Epithelial cell of prostate (primary cell): Measurements from ENCODE around the gene CDC42SE1.

Source experiments
- DNase-seq: peaks from one replicate; pipeline ENCODE4 v3.0.0-alpha.2; 2011; ENCODE audit warnings: low read depth, low spot score
- H3K27ac ChIP-seq: fragments of 450-650 bp; 2 replicates; pipeline ENCODE4 v1.5.1; 2017; ENCODE audit warnings: mild to moderate bottlenecking

Gene CDC42SE1

DNA sequence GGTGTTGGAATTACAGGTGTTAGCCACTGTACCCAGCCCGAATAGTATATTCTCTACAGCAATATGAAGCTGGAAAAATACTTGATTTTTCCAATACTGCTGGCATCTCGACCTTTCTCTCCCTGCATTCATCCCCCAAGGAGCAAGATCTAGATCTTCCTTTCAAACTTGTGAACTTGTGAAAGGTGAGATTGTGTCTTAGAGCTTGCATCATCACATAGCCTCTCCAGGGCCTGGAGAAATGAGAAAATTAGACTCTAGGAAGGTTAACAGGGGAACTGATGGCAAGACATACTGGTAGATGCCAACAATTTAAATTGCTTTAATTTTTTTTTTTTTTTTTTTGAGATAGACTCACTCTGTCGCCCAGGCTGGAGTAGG is 49.1 kb downstream of the CDC42SE1 start:
- no peak for DNase-seq
- no peak overlapping the region for H3K27ac ChIP-seq

DNA sequence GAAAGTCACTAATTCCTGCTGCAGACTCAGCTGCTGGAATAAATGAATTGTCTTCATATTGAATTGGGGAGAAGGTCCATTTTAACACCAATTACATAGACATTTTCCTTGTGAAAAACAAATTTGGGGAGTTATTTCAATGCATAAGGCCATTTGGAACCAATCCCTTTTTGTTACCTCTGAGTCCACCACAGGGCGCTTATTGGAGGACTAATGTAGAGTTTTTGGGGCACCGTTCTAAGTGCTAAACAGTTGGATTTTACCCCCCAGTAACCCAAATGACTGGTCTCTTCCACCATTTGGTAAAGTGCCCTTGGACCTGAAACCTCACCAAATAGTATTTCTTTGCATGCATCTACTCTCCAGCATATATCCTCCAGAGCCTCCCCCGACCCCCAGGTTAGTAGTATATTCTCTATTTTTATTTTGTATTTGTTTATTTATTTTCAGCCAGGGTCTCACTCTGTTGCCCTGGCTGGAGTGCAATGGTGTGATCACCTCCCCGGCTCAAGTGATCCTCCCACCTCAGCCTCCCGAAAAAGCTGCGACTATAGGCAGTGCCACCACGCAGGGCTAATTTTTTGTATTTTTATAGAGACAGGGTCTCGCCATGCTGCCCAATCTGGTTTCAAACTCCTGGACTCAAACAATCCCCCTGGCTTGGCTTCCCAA is 49.6 kb downstream of the CDC42SE1 start:
- H3K27ac ChIP-seq: no peak overlapping the region
- DNase-seq: no peak

DNA sequence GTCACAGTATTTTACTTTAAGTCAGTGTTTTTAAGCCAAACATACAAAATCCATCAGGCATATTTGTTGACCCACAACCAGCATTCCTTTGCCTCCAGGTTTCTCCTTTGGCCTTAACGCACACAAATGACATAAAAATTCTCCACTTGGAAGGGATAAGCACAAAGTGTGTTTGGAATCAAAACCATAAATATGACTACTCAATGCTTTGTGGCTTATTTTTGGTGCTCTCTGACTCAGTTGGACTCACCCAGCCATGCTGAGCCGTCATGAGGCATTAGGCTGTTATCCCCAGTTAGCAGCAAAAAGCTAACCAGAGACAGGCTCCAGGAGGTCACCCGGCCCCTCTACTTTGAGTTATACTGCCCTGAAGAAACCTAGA is 50.2 kb downstream of the CDC42SE1 start:
- no peak for DNase-seq
- peak overlapping the region; percentile 87 for H3K27ac ChIP-seq

DNA sequence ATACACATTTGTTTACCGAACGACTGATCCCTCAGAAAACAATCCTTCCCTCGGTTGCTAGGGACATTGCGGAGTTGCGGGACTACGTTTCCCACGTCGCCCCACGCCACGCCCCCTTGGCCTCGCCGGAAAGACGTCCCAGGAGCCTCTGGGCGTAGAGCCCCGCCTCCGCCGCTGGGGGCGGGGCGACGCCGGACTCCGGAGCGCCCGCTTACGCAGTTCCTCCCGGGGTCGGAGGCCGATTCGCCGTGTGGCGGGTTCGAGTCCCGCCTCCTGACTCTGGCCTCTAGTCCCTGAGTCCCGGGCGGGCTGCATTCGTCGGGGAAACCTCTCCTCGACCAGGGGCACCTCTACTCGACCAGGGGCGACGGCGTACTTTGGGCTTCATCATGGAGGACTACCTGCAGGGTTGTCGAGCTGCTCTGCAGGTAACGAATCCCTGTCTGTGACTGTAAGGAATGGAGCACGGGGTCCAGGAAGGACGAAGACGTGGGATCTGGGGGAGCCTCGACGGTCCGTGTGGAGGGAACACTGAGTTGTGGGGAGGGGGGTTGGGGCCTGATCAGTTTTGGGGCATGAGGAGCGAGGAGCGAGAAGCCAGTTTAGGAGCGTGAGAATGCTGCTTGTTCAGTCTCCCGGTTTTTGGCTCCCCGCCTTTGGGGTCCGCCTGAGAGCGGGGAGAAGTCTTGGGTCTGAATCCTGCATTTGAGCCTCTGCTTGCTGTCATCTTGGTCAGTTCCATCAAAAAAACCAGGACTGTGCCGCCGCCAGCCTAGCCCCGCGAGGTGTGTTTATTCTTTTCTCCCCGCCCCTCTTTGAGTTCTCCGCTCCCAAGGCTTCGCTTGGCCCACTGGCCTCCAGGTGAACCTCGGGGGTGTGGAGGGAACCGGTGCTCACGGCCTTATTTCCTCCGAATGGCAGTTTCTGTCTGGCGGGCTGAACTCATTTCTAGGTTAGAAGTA is 50.9 kb downstream of the CDC42SE1 start, which contains the start of gene PRUNE1:
Gene PRUNE1 (plus strand): TSS at position 206 of the 962 bp plus-strand sequence. CDS start 184 bp downstream, at position 390.
- peak; percentile 73 for DNase-seq
- peak within 1 kb of the TSS; percentile 87 for H3K27ac ChIP-seq

DNA sequence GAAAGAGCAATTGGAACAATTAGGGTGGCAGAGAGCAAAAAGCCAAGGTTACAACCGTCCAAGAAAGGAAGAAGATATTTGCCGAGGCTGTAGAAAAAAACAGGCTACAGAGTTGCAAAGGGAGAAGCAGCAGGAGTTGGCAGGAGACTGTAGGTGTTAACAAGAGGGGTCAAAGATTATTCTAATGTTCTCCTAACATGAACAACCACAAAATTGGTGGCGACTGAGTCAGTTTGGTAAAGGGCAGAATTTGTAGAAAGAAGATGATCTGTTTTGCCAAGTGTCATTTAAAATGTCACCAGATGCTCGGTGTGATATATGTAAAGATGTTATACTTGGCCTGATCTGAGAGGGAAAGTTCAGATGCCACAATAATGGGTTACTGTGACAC is 51.6 kb downstream of the CDC42SE1 start:
- peak overlapping the region; percentile 87 for H3K27ac ChIP-seq
- DNase-seq: no peak

DNA sequence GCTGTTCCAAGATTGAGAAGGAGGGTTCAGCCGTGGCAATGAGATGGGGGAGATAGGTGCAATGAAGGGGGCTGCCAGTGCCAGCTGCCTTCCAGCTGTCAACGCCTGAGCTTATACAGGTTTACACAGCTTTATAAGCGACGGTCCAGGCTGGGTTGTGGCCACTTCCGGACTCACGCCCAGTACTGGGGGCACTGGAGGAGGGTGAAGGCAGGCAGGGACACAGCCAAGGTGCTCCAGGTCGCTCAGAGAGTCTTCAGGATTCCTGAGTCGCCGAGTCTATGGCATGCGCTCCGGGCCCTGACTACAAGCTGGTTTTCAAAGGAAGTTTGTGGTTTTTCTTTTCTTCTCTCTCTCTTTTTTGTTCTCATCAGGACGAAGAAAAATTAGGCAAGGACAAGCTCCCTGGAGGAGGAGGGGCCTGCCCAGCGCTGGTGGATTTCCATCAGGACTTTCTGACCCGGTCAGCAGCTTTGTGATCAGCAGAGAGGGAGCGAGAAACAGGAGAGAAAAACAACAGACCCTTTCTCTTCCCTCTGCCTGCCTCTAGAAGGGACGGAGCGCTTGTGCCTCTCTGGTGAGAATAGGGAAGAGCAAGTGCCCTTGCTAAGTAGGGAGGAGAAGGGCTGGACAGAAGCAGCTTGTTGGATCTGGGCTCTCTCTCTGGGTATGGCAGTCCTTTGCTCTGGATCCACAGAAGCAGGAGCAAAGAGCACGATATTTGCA is 52.9 kb downstream of the CDC42SE1 start, which contains the start of gene MINDY1:
Gene MINDY1 (minus strand): TSS at position 576 of the 726 bp plus-strand sequence. CDS start 4,285 bp downstream, outside the sequence.
- peak within 1 kb of the TSS; percentile 87 for H3K27ac ChIP-seq
- peak; percentile 29 for DNase-seq

DNA sequence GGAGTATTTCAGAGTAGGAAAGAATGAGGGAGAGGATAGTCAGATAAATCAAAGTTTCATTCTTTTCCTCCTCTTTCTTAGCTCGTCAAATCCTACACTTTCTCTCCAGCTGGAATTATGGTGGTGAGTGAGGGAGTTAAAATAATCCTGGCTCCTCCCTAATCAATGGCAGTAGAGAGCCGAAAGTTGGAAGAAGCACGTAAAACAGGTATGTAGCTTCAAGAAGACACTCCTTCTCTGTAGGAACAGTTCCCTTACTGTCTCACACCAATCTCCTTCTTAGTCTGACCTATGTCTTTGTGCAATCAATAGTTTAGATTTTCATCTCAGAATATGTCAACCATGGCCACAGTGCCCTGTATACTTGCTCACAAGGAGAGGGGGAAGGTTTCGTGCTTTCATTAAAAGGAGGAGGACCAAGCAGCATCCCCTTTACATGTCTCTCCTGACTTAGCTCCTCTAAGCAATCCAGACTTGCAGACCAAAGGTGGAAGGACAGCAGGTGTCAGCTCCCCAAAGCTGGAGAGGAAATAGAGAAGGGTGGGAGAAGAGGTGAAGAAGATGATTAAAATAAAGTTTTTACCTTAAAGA is 53.6 kb downstream of the CDC42SE1 start:
- H3K27ac ChIP-seq: peak overlapping the region; percentile 87
- no peak for DNase-seq

DNA sequence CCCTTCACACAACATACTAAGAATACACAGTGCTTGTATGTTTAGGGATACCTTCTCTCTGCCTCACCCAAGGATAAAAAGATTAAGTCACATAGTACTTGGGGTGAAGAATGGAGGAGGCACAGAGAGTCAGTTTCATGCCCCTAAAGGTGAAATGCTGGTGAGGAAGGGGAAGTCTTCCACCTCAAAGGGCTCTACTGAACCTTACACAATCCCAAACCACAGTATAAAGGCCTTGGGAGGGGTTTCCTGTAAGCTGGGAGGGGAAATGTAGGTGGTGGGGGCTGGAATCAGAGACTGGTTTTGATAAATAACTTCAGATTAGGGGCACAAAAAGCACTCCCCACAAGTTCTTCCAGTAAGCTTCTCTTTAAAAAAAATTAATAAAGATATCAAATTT is 56.2 kb downstream of the CDC42SE1 start:
- no peak overlapping the region for H3K27ac ChIP-seq
- no peak for DNase-seq

DNA sequence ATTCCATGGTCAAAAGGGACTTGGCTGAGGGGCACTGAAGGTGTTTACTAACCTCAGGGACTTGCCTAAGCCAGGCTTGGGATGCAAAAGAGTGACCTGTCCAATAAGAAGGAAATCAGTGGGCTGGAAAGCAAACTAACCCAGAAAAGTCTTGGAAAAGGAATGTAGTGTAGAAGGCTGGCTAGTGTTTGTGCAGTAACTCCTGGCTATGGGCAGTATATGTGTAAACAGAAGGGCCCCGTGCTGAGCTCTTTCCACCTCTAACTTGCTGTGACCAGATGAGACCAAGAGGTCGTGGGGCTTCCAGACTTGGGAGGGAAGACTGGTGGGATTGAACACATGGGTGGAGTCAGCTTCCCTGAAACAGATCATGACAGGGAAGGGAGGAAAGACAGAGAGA is 56.8 kb downstream of the CDC42SE1 start:
- no peak for DNase-seq
- H3K27ac ChIP-seq: no peak overlapping the region

DNA sequence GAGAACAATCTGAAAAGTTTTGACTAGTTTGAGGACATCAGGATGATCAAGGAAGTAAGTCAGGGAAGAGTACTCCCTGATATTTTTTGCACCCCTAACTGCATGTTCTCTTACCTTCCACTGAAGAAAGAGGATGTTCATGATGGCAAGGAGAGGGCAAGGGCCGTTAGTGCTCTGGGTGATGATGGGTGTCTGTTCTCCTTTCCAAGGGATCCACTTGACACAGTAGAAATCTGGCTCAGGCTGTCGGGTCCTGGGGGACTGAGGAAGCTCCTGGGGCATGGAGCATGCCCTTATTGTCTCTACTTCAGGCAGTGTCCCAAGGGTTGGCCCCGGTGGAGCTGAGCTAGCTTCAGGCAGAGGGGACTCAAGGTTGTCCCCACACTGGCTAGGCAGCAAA is 57.4 kb downstream of the CDC42SE1 start:
- no peak for DNase-seq
- H3K27ac ChIP-seq: no peak overlapping the region

DNA sequence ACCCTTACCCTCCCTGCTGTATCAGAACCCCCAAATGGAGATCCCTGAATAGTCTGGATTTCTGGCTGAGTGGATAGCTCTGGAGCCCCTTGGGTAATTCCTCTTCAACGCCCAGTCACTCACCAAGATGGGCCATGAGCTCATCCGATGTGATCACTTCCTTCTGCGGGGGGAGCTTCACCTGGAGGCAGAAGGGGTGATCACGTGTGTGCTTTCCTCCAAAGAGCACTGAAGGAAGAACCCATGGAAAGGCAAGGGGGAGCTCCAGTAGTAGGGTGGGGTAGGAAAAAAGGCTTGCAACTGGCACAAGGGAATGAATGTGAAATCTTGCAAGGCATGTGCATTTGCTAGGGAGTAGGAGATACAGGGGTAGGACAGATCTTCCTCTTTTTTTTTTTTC is 57.8 kb downstream of the CDC42SE1 start:
- no peak for DNase-seq
- H3K27ac ChIP-seq: no peak overlapping the region
